Smooth muscle cell (in vitro differentiated cells): ENCODE data around the gene PRMT2. TPM values are rescaled to one million over a fixed set of nuclear protein-coding genes. Genes with fewer than 3 reads are reported as not detected.

Experiments used
- polyA plus RNA-seq: library from polyadenylated mRNA; unstranded; fragments of >200 nt; fragmentation: Nextera tagmentation; extraction: Ambion mirVana; gene quantifications from 2 replicates; pipeline ENCODE4 v1.2.1, GENCODE V29; 2016
- total RNA-seq: library from RNA; depleted of rRNA; stranded (reverse); fragments of >200 nt; gene quantifications from 2 replicates; pipeline ENCODE4 v1.2.3, GENCODE V29; 2014

The PRMT2 gene
- total and polyA plus RNA-seq, 2 experiments from 2014 or later: 61.9 to 97.9 TPM

Other genes starting within 250 kb of the PRMT2 start
- 24.8 and 29.2 TPM in 2 replicates for gene DIP2A, start 176.8 kb upstream of the PRMT2 start, total RNA-seq
- gene DIP2A, start 176.8 kb upstream of the PRMT2 start, polyA plus RNA-seq: 11.5 and 22.1 TPM in 2 replicates
- not detected in 2 replicates for gene S100B, start 30.6 kb upstream of the PRMT2 start, total RNA-seq
- gene S100B, start 30.6 kb upstream of the PRMT2 start, polyA plus RNA-seq: not detected in 2 replicates